ENCODE measurements around the gene FEM1B. TPM values are rescaled to one million over a fixed set of nuclear protein-coding genes. Genes with fewer than 3 reads are reported as not detected.

The FEM1B gene
- total RNA-seq, 4 donors from 2014 or later: 35.2 to 64.6 (median 53.0) TPM

DNA sequence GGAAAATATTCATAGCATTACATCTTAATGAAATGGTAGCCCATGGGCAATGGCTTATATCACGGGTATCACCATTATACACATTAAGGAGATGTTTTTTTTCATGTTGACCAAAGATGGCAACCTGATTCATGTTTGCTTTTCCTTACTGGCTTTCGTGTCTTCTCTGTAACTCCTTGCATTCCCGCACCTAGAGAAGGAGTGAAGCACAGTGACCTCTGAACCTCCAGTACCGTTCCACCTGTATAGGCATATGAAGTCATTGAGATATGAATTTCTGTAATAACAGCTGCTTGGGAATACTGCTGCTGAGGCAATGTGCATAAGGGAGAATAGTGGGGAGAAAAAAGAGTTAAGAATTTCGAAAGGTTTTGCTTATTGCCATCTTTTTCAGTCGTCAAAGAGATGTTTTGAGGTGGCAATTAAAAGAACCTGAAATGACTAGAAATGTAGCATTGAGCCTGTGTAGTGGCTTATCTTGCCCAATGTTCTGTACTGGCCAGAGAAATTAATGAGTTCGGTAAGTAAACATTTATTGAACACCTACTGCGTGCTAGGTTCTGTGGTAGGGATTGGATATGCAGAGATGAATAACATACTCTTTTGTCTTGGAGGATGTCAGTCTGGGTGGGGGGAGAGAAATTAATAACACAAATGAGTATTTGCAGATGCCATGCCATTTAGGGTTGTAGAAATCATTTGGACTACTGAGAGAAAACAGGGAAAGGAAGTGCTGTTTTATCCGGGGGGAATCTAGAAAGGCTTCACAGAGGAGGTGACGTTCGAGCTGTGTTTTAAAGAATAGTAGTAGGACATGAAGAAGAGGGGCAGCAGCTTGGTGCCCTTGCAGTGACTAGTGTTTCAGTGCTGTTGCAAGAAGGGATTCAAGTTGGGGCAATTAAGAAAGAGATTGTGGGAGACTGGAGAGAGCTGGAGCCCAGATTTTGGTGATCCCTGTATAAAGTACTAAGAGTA is 2.5 kb downstream of the FEM1B start:
- no peak for TF ChIP-seq CTCF (IDR thresholded peaks at IDR 0.05; ENCODE audit: low read depth)

- TF ChIP-seq CTCF (IDR thresholded peaks at IDR 0.05; ENCODE audit: low read depth): no peak
Observed at GRCh38 chr15:68281008-68281407, 3.5 kb downstream of the FEM1B start.

DNA sequence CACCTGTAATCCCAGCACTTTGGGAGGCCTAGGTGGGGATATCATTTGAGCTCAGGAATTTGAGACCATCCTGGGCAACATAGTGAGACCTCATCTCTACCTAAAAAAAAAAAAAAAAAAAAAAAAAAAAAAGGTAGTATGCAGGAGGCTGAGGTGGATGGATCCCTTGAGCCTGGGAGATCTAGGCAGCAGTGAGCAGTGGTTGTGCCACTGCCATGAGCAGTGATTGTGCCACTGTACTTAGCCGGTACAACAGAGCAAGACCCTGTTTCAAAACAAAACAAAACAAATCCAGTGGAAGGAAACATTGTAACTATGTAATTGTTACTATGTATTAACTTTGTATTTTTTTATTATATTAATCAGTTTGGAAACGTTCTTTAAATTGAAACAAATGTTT is 5.9 kb downstream of the FEM1B start:
- TF ChIP-seq CTCF (IDR thresholded peaks at IDR 0.05; ENCODE audit: low read depth): no peak

DNA sequence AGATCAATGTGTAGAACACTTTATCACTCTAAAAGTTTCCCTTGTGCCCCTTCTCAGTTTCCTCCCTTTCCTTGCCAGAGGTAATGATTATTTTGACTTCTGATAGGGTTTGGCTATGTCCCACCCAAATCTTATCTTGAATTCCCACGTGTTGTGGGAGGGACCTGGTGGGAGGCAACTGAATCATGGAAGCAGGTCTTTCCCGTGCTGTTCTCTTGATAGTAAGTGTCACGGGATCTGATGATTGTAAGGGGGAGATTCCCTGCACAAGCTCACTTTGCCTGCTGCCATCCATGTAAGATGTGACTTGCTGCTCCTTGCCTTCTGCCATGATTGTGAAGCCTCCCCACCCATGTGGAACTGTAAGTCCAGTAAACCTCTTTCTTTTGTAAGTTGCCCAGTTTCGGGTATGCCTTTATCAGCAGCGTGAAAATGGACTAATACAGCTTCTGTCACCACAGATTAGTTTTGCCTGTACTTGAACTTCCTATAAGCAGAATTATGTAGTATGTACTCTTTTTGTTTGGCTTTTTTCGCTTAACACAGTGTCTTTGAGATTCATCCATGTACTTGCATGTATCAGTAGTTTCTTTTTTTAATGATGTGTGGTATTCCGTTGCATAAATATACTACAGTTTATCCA is 7.2 kb downstream of the FEM1B start:
- no peak for TF ChIP-seq CTCF (IDR thresholded peaks at IDR 0.05; ENCODE audit: low read depth)

- no peak for TF ChIP-seq CTCF (IDR thresholded peaks at IDR 0.05; ENCODE audit: low read depth)
Observed at GRCh38 chr15:68285259-68285980, 7.9 kb downstream of the FEM1B start.

- no peak for TF ChIP-seq CTCF (IDR thresholded peaks at IDR 0.05; ENCODE audit: low read depth)
Observed at GRCh38 chr15:68286256-68286655, 8.7 kb downstream of the FEM1B start.

DNA sequence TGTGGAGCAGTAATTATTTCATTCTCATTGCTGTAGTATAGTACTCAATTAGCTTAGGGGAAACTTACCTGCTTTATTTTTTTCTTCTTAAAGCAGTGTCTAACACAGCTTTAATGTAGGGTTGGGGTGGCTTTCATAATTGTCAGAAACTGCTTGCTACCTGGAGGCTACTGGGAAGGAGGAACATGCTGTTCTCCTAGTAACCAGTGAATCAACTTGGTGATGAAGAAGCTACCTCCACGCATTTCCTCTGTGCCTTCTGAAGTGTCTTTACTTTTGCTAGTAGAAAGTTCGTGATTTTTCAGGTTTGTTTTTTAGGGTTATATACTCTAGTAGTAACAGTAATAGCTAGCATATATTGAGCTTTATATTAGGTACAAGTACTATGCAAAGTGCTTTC is 11.5 kb downstream of the FEM1B start:
- no peak for TF ChIP-seq CTCF (IDR thresholded peaks at IDR 0.05; ENCODE audit: low read depth)

Data from subcutaneous adipose tissue (tissue), 4 donors.